Stimulated activated CD4-positive, alpha-beta T cell treated with anti-CD3 and anti-CD28 coated beads, Interleukin-2, amount 100 ng/mL, for 4 hours (primary cell): Measurements from ENCODE around the gene FBXW12.

Source experiments
- DNase-seq: peaks from one replicate; pipeline ENCODE4 v3.0.0-alpha.2; 2020; ENCODE audit warnings: low read depth

FBXW12 gene

DNA sequence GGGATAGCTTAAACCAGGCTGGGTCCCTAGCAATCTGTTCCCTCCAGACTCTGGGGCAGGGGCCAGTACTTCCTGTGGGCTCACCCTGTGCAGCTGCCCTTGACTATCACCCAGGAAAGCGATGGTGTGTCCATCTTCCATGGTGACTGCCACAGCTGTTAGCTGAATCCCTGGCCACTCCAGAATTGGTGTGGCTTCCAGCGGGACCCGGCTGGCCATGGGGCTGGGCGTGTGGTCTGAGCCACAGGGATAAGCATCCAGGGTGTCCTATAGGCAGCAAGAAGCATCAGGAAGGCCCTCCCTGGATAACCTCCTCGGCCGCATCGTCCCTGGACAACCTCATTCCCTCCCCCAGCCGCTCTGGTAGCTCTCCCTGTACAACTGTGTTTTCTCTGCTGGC is 50.7 kb downstream of the FBXW12 start:
- no peak for DNase-seq

DNA sequence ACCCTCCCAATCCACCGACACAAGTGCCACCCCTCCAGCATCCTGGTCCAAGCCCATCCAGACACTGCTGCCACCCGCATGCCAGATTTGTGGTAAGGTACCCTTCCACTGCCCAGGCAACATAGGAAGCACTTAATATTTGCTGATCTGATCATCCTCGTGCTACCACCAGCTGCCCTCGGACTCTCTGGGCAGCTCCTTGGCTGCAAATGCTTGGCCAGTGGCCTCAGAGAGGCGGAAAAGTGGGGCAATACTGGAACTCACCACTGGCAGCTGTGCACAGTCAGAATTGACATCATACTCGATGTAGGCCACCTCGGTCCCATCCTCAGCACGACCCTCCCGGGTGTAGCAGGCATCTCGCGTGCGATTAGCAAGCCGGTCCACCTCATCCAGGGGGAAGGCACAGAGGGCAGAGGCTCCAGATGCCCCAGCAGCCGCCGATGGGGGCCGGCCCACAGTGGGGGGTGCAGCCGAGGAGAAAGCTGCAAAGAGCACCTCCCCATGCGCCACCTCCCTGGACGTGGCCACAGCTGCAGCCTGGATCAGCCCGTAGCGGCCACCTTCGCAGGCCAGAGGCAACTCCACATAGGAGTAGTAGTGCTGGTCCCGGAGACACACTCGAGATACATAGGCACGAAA is 51.3 kb downstream of the FBXW12 start:
- DNase-seq: no peak

DNA sequence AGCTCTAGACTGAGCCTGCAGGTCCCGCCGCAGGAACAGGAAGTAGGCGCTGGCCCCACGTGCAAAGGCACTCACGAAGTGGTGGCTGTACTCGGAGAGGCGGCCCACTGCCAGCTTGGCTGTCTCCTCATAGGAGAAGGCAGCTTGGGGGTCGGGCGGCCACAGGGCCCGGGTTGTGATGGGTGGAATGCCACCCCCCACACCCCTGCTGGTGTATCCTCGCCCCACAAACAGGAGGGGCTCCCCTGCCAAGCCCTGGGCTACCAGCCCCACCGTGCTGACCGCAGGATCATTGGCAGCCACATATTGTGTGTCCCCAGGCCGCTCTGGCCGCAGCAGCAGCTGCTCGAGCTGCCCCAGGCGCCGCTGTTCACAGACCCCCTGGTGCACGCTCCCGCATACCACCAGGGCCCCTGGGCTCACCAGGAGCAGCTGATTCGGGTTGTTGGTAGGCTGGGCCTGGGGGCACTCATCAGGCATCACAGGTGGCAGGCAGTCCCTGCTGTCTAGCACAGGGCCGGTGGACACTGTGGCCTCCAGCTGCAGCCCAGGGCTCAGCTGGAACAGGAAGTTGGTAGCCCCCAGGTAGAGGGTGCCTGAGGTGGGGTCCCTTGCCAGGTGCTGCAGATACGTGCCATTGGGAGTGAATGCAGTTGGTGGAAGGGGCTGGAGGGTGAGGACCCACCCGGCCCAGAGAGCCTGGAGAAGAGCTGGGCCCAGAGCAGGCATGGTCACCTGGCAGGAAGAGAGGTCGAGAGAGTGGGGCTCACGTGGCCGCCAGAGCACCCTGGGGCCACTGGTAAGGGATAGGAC is 52.1 kb downstream of the FBXW12 start:
- DNase-seq: no peak

DNA sequence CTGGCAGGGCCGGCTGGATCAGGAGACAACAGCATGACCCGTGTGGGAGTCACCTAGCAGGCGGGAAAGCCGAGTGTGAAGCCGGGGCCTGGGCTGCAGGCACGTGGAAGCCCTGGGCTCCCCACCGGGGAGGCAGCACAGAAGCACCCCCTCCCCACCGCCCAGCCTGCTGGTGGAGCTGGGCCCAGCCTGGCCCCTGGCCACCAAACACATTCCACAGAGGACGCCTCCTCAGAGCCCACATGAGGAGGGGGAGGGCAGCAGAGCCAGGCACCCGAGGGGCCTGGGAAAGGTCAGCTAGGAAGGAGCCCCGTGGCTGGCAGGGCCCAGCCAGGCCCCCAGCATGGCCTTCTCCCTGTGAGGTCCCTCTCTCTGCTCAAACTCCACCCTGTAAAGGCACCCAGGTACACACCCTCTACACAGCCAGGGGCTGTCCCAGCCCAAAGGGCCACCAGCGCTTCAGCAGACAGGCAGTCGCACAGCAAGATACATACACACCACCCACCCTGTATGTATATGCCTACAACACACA is 53.3 kb downstream of the FBXW12 start:
- DNase-seq: no peak

DNA sequence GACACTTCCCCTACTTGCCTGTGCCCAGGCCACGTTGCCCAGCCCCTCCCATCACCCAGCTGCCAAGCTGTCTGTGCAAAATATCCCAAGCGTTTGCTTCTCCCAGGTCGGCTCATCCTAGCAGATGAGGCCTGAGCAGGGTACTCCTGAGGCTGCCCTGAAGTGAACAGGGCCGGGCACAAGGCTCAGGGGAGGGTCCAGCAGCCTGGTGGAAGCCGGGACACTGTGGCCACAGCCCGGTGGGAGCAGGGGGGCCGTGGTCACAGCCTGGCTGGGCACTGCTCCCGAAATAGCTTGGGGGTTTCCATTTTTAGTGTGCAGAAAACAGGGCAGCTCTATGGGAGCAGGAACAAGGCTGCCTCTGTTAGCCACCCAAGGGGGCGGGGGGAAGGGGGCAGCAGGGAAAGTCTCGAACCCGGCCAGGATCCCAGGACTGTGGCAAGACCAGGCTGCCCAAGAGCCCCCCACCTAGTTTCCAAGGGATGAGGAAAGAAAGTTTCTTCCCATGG is 54.4 kb downstream of the FBXW12 start:
- DNase-seq: no peak

DNA sequence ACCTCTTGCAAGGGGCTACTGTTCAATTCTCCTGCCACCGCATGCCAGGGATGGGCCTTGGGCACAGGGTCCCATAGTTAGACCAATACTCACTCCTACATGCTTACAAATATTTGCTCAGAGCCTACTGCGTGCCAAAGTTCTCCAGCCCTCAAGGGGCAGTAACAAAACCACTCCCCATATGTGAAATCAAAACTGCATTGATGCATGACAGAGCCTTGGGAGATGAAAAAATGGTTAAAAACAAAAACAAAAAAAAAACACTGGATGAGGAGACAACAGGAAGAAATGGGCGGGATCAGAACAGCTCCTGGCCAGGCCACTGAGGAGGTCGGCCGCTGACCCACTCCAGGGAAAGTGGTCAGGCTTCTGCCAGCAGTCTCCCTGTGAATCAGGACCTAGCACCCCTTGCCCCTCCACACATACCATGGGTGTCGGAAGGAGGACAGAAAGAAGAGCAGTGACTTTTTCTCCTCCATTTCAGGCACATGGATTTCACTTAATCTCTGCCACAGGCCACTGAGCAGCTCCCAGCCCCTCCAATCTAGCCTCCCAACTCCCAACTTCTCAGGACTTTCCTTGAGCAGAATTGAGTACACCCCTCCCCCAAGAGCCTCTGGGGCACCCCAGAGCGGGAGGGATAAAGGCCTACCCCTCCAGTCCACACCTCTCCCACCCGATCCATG is 55.1 kb downstream of the FBXW12 start:
- no peak for DNase-seq

DNA sequence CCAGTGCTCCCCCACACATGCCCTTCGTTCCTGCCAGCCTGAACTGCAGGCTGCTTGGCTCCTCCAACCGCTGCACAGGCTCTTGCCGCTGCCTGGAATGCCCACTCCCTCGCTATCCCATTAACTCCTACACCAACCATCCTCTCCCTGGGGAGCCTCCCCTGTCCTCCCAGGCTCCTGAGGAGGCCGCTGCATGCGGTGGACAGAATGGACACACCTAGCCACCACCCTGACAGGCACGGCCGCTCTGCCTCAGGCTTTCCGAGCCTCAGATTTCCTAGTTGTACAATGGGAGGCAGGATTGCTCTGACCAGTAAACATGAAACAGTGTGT is 55.6 kb downstream of the FBXW12 start:
- no peak for DNase-seq

DNA sequence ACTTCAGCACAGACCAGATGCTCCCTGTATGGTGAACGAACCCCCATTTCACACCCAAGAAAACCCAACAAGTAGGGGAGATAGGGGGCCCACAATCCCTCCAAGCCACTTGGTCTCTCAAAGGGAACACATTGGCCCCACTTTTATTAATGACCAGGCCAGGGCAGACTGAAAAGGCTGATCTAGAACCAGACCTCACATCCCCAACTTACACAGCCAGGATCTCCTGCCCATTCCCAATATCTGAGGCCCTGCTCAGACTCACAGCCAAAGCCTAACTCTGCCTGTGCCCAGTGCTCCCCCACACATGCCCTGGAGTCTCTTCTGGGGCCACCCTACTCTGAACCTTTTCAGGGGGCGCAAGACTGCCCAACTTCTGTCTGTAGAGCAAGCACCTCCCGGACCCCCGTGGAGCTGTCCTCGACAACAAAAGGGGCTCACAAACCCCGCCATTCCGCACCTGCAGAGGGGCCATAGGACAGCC is 56.1 kb downstream of the FBXW12 start:
- no peak for DNase-seq

DNA sequence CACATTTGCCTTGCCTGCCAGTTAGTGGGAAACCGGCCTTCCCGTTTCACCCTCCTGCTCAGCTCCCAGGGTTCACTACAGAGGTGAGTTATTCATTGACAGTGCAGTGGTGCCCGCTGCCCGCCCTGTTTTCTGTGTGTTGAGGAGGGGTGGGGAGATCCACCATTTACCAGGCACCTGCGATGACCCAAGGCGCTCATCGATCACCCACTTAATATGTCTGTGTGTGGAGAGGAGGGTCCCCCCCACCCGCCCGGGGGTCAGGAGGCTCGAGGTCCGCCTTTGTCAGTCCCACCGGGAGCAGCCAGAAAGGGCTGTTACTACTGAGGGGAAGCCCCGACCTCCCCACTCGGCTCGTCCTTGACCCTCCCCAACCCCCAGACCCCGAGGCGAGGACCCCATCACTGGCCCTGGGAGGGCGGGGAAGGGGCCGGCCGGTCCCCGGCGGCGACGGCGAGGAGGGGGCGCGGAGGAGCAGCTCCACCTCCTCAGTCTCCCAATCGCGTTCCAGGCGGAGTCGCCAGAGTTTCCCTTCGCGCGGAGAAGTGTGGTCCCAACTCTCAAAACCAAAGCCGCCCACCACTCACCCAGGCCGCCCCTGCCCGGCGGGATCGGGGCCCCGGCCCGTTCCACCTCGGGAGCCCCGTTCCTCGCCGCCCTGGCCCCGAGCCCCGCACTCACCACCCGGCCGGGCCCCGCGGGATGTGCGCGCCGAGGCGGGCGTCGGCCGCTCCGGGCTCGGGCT is 56.7 kb downstream of the FBXW12 start:
- no peak for DNase-seq

DNA sequence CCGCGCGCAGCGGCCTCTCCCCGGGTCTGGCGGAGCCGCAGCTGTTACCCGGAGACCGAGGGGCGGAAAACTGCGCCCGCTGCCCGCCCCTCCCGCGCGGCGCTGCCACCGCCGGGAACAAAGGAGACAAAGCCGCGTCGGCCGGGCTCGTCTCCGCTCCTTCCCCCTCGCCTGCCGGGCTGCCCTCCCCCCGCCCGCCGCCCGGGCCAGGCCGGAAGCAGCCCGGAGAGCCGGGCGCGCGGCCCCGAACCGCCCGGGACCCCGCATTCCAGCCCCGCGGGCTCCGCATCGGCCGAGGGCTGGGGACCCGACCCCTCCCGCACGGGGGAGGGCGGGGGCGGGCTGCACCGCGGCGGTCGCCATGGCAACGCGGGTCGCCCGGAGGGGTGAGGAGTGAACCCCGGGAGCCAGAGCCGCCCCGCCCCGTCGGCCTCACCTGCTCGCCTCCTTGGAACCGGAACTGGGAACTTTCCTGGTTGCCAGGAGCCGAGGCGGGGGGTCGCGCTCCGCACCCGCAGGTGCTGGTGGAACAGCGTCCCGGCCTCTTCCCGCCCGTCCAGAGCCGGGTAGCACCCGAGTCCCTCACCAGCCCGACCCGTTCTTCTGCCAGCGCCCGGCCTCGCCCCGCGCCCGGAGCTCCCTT is 57.4 kb downstream of the FBXW12 start:
- DNase-seq: peak; percentile 57

DNA sequence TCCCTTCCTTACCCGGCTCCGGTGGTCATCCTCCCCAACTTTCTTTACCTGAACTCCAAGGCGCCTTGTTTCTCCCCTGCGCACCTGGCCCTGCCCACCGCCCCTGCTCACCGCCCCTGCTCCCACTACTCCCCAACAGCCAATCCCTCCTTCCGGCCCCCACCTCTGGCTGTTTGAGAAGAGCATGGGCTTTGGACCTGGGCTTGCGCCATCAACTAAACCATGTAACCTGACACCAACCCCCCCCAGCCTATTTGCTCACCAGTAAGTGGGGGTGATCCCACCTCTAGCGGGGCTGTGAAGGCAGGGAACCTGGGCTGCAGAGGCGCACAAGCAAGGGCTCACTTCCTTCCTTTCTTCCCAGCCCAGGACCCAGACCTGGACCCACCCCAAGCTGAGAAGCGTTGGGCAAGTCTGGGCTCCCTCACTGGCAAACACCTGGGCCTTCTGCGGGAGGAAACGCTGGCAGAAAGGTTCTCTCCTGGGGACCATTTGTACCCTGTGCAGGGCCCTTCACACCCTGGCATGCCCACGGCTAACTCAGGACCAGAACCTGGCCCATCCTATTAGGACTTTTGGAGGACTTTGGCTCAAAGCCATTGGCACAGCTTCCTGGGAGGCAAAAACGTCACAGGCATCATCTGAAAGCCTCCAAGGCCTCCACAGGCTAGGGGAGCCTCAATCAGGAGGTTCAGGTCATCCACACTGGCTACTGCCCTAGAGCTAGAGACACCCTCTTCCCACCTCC is 58.1 kb downstream of the FBXW12 start, which contains the start of gene PLXNB1:
PLXNB1 (minus strand) TSS at position 127 of the 748 bp plus-strand sequence. CDS start 5,475 bp downstream, outside the sequence.
- DNase-seq: no peak

DNA sequence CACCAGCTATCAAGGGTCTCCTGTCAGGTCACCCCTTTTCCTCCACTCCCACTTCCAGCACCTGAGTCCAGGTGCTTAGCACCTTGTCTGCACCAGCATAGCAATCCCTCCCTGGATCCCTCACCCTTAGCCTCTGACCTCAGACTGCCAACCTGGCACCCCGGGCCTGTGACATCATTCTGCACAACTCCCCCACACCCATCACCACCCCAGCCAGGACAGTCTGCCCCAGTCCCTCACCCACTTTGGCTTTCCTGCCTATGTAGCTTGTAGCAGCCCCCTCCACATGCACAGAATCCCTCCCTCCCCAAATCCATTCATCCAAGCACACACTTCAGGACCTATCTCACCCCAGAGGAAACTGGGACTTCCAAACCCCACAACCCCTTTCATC is 58.7 kb downstream of the FBXW12 start:
- DNase-seq: no peak

DNA sequence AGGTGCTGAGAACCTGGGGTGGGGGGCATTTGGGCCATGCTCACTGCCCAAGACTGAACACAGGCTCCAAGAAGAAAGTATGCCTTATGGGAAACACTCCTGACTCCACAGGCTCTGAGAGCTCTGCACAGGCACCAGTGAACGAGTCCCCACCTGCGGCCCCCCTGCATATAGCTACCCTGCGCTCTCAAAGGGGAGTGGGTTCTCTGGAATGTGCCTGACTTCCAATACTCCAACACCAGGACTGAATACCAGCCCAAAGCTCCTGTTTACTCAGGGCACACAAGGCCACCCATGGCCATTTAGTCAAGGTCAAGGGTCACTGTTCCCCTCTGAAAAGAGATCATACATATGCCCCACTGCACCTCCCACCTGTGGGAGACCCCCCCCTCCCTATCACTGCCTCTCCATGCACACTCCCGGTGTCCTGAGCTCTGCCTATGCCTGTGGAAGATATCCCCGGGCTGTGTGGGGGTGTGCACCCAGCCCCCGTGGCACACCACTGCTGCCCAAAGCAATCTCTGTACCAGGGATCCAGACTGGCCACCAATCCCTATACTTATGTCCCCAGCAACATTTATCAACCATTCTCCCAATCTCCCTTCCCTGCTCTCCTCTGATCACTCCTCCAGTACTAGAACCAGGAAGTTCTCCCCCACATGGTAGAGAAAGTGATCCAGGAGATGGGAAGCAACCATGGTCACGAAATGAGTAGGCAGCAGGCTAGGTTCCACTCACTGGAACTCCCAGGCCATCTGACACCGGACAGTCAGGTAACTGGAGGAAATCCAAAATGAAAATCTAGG is 59.4 kb downstream of the FBXW12 start:
- DNase-seq: no peak

DNA sequence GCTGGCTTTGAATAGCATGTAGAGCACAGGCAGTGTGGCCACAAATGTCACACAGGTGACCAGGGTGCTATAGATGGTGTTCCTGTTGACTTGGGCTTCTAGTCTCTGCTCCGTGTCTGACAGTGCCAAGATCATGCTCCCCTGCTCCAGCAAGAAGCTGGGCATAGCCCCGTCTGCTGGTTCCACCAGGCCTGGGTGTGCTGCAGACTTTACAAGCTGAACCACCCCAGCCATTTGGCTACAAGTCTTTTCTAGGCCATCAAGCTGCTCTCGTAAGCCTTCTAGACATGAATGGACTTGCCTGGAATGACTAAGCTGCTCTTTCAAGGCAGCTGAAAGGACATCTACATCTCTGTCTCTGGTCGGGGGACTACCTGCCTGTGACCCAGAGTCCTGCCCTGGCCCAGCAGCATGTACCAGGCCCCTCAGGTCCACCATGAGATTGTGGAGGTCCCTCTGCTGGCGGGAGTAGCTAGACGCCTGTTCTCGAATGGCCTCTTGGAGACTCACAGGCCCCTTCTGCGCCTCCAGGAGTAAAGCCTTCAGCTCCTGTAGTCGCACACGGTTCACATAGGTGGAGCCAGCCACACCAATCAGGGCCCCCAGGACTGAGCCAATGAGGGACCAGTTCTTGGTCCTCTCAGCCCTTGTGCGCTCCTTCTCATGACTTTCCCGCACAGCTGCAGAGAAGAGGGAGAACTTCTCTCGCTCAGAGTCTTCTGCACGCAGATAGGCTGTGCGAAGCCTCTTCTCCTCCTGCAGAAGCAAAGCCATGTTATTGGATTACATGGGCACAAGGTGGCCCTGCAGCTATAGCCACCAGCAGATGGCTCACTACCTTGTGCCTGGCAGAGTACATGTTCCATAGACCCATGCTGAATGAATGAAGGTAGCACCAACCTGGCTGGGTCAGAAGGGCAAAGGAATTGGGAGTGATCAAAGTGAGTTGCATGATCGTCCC is 60.7 kb downstream of the FBXW12 start:
- DNase-seq: no peak

DNA sequence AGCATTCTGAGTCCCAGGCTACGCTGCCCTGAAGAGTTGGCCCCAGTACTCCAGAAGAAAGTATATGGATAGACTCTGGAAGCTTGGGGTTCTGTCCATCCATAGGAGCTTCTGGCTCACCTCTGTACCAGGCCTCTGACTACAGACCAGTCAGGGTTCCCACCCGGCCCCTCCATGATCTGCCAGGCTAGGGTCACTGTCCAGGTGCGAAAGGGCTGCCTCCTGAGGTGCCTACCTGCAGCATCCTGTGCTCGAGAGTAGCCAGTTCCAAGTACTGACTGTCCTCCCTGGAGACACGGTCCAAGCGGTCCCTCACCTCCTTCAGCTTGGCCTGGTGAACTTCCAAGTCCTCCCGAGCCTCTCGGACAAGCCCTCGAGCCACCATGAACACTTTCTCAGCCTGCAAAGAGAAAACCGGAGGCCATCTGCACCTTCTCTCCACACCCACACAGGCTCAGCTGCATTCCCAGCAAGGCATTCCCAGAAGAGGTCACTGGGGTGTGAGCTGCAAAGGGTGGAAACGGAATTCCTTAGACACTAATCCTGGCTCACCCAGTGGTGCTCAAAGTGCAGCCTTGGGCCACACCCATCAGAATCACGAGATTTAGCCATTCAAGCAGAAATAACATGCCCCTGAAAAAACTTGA is 61.6 kb downstream of the FBXW12 start:
- no peak for DNase-seq

DNA sequence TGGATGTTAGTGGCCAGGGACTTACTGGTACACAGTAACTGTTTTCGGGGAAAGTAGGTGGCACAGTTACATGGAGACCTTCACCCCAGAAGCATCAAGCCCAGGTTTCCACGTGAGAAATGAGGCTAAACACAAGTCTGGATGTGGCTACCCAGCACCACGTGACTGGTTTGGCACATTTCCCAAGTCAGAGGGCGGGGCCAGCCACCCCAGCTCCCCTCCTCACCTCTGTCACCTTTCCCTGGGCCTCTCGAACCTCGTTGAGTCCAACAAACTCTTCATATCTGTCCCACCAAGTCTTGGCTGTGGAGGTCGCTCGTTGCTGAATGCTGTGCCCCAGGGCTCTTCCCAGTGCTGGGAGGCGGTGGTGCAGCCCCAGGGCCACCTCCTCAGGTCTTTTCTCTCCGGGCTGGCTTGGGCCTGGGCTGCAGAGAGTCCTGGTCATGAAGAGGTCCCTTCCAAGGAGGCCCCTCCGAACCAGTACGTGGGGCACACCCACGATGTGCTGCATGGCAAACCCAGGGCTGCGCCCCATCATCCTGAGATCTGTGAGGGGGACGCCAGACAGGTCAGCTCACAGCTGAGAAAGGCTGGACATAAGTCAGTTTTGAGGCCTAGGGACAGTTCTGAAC is 62.7 kb downstream of the FBXW12 start:
- no peak for DNase-seq

DNA sequence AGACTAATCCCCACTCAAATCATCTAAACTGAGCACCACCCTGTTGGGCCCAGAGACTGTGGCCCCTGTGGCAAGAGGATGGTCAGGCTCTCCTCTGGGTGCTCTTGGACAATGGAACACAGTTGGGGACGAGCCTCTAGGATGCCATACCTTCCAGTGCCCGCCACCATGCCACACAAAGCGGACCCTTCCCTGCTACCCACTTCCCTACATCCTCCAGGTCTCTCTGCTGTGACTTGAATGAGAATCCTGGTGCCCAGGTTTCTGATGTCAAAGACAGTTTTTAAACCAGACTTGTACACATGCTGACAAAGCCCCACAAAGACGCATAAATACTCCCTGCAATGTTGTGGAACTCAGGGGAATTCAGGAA is 63.2 kb downstream of the FBXW12 start:
- DNase-seq: no peak
